GM19351 (cell line): Measurements from ENCODE around the gene CCSER1.
"Not testable (repeated sequence)": the region's sequence is repeated elsewhere in the genome, so short reads cannot be mapped to it uniquely, and the experiment has no call there.

Source experiments
- ATAC-seq: cut with Tn5 transposase; IDR thresholded peaks from one replicate; pipeline ENCODE4 v1.9.1; 2021; ENCODE audit warnings: mild to moderate bottlenecking, moderate library complexity; ENCODE audit not compliant: unreplicated experiment

Gene CCSER1

DNA sequence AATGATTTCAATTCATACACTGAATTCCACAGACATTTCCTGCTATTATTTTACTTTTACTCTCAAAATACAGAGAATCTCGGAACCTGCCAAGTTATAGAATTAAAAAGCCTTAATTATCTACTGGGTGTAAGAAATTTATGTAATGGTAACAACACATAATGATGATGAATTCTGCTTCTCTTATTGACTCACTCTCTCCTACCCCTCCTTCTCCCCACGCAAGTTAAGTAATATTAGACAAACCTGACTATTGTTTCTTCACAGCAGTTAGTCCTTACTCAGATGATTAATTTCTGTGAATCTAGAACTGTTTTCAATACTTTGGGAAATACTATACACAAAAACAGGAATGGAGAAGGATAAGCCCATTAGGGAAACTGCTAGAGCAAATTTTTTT lies 762.0 kb downstream of the CCSER1 start:
- no peak for ATAC-seq

- ATAC-seq = not testable (repeated sequence)
These were observed 776.2 kb downstream of the CCSER1 start for GRCh38 chr4:90903413-90903812.

DNA sequence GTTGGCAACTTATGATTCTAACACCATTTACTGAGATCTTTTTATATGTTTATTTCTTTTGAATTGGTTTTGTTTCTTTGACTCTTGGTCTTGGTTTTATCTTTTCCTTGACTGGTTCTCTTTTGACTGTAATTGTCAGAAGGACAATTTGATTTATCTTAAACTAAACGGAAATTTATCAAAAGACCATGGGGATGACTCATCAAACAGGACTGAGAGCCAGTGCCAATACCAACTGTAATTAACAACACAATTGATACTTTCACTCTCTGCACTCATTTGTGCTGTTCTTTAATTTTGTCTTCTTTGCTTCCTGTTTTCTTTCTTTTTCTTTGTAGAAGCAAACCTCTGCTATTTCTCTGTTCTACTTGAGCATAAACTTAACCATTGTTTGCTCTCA lies 776.8 kb downstream of the CCSER1 start:
- no peak for ATAC-seq

DNA sequence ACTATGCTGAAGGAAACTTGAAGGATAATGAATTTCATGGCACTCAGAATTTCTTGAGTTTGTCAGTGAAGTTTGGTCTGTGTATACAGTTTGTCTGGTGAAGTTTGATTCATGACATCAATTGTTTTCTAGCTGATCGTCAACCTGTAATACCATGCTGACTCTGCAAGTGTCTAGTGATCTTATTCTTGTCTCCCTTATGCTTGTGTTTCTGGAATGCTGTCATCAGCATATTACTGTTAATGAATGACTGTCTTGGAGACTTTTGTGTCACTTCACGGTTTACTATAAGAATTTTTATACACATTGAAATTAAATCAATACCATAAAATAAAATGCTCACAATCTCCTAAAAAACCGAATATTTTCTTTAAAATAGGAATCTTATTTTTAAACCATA lies 779.0 kb downstream of the CCSER1 start:
- no peak for ATAC-seq

DNA sequence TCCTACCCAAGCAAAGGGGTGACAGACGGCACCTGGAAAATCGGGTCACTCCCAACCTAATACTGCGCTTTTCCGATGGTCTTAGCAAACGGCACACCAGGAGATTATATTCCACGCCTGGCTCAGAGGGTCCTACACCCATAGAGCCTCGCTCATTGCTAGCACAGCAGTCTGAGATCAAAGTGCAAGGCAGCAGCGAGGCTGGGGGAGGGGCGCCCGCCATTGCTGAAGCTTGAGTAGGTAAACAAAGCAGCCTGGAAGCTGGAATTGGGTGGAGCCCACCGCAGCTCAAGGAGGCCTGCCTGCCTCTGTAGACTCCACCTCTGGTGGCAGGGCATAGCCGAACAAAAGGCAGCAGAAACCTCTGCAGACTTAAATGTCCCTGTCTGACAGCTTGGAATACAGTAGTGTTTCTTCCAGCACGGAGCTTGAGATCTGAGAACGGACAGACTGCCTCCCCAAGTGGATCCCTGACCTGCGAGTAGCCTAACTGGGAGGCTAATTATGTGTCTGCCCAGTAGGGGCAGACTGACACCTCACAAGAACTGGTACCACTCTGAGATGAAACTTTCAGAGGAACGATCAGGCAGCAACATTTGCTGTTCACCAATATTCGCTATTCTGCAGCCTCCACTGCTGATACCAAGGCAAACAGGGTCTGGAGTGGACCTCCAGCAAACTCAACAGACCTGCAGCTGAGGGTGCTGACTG lies 784.7 kb downstream of the CCSER1 start:
- ATAC-seq = not testable (repeated sequence)

DNA sequence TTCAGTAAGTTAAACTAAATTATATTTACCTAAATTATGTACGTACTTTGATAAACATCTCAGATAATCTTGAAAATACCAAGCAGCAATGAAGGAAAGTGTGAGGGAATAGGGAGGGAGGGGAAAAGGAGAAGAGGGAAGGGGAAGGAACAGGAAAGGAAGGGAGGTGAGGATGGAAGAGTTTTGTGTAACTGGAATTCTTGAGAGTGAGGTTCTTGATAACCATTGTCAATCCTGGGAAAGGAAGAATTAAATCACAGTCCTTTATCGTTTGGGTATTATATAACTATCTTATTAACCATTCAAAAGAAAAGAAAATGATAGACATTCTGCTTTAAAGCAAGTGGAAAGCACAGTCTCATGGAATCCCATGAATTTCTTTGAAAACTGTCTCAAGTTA lies 795.0 kb downstream of the CCSER1 start:
- no peak for ATAC-seq

DNA sequence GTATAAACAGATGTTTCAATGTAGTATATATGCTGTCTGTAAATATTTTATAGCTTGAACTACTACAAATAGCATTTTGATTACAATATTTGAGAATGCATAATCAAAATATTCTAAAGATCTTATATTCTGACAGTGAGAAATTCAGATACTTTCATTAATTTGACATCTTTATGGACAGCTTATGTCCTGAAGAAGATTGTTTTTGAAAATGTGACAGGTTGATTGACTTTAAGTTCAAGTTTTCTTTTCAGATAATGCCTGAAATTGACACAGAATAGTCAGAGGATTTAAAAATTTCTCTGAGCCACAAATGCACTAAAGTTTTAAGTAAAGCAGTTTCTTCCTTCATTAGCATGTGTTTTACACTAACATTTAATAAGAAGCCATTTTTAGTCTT lies 799.8 kb downstream of the CCSER1 start:
- no peak for ATAC-seq

GRCh38 chr4:90943311-90943710 lies 816.1 kb downstream of the CCSER1 start:
- no peak for ATAC-seq

DNA sequence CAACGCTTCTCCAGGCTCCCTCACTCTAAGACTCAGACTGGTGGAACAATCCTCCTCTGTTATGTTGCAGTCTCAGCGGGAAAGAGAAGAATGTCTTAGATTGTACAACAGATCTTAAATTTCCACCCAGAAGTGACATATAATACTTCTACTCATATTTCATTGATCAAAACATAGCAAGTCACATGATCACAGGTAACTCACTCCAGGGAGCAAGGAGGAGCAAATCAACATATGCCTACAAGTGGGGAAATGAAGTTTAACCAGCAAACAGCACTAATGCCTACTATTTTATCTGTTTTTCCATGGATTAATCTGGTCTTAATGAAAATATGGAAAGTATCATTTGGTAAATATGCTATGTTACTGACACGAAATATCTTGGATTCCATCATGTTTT lies 819.8 kb downstream of the CCSER1 start:
- no peak for ATAC-seq

GRCh38 chr4:90950385-90950841 lies 823.2 kb downstream of the CCSER1 start:
- ATAC-seq = no peak

GRCh38 chr4:90951037-90951436 lies 823.8 kb downstream of the CCSER1 start:
- ATAC-seq = no peak

DNA sequence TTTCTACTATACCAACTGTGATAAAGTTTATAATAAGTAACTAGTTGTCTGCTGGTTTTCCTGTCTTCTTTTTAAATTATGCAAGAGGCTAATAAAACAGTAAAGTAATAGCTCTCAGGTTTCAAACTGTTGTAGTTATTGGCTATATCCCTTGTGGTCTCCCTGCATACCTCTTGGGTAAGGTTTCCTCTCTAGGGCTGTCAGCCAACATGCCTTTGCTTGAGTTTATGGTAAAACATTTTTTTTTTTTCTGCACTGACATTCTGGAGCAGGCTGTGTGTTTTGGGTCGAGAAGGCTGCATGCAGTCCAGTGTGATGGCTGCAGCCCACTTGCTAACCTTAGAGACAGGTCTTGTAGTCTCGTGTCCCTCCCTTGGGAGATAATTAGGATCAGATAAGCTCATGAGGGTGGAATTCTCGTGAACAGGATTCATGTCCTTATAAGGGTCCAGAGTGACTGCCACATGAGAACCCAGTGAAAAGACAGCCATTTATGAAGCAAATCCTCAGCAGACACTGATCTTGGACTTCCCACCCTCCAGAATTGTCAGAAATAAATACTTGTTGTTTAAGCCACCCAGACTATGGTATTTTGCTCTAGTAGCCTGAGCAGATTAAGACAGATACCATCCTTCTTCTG lies 831.2 kb downstream of the CCSER1 start:
- no peak for ATAC-seq

DNA sequence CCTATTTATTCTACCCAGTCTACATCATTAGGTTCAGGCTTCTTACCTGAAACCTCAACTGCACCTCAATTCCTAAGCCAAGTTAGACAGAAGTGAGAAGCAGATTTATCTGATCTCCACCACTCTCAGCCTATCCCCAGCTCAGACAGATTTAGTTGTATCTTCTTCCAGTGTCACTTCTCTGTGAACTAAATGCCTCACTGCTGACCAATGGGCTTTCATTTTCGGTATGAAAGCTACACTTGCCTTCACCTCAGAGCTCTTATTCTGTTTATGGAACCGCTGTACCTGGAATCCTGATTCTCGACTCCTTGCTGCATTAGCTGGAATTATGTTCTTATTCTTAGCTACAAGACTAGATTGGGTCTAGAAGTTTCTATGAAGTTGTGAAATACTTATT lies 833.2 kb downstream of the CCSER1 start:
- ATAC-seq = peak; percentile 57

DNA sequence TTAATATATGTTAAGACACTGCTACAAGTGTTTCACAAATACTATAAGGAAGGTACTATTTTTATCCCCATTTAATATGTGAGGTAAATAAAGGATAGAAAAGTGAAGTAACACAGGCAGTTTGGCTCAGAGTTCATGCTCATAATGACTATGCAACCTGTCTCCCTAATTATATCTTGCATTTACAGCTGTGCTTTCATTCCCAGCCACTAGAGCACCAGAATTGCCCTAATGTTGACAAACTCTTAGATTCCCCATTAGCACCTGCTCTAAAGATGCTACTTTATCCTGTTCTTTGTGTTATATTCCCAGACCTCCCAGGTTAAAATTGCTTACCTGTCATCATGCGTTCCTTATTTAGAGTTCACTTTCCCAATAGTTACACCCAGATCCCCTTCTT lies 833.6 kb downstream of the CCSER1 start:
- ATAC-seq = no peak

DNA sequence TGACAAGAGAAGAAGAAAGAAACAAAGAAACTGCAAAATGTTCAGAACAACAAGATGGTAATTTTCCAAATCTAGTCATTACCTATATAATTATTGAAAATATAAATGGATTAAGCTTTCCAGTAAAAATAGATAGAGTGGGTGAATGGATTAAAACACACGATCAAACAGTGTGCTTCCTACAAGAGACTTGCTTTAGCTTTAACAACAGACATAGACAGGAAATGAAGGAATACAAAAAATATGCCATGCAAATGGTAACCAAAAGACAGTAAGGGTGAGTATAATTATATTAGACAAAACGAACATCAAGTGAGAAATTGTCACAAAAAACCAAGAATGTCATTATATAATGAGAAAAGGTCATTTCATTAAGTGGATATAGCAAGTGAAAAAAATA lies 842.8 kb downstream of the CCSER1 start:
- no peak for ATAC-seq

GRCh38 chr4:90977726-90978125 lies 850.5 kb downstream of the CCSER1 start:
- no peak for ATAC-seq

DNA sequence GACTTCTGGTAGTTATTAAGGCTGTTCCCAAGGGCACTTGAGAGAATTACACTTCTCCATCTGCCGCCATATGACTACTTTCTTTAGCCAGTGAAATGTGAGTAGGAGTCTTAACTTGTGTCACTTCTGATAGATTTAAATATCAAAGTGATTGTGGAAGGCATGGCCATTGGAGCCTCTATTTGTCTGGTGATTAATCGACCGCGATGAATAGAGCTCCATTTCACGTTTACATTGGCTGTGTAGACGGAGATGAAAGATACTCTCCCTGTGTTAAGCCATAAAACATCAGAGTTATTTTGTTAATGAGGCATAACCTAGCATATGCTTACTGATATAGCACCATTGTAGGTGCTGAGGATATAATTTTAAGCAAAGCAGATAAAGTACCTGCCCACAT lies 852.4 kb downstream of the CCSER1 start:
- no peak for ATAC-seq

- no peak for ATAC-seq
These were observed 855.6 kb downstream of the CCSER1 start for GRCh38 chr4:90982813-90983212.

DNA sequence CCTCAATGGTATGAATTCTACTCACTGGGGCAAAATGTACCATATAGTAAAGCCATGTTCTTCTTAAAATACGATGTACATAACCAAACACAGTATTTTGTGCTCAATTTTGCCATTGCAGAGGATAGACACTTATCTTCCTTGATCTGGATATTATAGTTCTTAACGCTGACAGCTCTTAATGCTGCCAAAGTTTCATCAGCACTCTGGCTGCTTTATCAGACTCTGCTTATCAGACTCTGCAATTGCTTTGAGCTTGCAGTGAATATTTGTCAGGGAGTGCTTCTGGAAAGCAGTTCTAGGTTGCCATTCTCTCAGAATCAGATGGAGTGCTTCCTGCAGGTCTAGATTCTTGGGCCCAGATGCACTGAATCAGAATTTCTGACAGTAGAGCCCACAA lies 863.1 kb downstream of the CCSER1 start:
- ATAC-seq = no peak

DNA sequence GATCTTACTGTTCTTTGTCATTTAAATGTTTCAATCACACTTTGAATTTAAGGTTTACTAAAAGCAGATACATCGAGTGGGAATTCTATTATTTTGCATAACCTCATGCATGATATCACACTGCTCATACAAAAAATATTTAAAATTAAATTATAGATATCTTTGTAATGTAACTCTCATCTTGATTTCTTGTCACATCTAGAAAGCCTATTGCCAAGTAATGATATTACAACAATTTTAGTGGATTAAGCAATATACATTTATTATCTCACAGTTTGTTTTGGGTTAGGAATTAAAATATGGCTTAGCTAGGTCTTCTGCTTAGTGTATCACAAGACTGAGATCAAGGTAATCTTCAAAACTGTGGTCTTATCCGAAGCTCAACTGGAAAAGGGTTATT lies 865.0 kb downstream of the CCSER1 start:
- ATAC-seq = no peak

- ATAC-seq = no peak
These were observed 867.8 kb downstream of the CCSER1 start for GRCh38 chr4:90994851-90995574.

DNA sequence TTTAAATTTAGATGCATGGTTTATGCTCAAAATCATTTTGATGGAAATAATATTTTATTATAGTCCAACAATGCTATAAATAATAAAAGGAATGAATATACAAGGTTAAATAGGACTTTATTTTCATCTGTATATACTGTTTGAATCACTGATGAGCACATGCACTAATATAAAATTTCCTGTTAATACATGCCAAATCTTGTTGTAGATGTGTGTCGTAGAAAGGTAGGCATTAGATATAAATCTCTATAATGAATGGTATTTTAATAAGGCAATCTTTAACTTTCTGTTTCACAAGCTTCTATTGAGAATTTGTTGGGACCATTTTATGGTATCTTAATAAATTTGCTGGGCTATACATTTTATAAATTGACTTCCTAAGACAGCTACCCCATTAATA lies 868.8 kb downstream of the CCSER1 start:
- ATAC-seq = no peak
